ENCODE data around the gene TMEM119.

Gene TMEM119

DNA sequence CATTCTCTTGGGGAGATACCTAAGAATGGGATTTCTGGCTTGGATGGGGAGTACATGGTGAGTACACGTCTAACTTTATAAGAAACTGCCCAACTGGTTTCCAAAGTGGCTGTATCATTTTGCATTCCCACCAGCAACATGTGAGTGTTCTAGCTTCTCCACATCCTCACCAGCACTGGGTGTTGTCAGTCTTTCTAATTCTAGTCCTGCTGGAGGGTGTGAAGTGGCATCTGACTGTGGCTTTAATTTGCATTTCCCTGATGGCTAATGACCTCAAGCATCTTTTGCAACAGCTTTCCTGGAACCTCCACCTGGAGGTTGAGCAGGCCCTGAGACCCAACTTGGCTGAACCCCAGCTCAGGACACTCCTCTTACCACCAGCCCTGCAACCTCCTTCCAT lies 18.0 kb upstream of the TMEM119 start:
- DNase-seq: no peak

- DNase-seq: no peak
Observed at GRCh38 chr12:108614639-108615038, 16.8 kb upstream of the TMEM119 start.

GRCh38 chr12:108614041-108614440 lies 16.2 kb upstream of the TMEM119 start:
- DNase-seq: no peak

GRCh38 chr12:108613548-108613947 lies 15.7 kb upstream of the TMEM119 start:
- no peak for DNase-seq

DNA sequence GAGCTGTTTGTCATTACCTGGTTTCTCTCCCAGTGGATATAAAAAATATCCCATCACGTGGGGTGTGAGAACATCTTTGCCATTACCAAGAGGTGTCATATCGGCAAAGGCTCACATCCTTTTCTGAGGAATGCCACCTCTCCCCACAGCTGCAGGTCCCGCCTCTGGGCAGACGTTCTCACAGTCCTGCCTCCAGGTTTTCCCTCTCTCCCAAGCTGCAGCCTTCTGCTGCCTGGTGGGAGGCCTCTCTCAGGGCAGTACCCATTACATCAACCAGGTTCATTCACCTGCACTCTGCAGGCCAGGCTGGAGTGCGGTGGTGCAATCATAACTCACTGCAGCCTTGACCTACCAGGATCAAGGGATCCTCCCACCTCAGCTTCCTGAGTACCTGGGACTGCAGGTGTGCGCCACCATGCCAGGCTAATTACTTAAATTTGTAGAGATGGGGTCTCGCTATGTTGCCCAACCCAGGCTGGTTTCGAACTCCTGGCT lies 15.0 kb upstream of the TMEM119 start:
- DNase-seq: no peak

DNA sequence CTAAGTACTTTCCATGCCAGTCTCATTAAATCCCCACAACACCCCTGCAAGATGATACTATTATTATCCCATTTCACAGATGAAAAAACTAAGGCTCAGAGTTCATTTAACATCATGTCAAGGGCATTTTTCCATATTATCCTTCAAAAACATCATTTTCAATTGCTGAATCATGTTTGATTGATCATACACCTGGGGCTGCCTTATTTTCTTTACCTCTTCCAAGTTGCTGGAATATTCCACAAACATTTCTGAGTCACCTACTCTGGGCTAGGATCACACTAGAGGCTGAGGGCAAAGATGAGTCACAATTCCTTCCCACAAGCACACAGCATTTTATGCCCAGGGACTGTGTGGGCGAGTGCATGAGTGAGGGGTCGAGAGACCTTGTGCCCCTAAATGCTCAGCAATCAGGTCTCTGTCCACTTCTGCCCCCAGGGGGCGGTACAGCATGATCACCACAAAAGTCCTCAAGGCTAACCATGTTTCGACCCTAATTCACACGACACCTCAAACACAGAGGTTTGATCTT lies 14.1 kb upstream of the TMEM119 start:
- peak; percentile 57 for DNase-seq

- DNase-seq: no peak
Observed at GRCh38 chr12:108610856-108611605, 13.1 kb upstream of the TMEM119 start.

GRCh38 chr12:108610336-108610815 lies 12.5 kb upstream of the TMEM119 start:
- no peak for DNase-seq

- no peak for DNase-seq
Observed at GRCh38 chr12:108609537-108610335, 11.9 kb upstream of the TMEM119 start.

GRCh38 chr12:108608616-108609015 lies 10.7 kb upstream of the TMEM119 start:
- DNase-seq: no peak

DNA sequence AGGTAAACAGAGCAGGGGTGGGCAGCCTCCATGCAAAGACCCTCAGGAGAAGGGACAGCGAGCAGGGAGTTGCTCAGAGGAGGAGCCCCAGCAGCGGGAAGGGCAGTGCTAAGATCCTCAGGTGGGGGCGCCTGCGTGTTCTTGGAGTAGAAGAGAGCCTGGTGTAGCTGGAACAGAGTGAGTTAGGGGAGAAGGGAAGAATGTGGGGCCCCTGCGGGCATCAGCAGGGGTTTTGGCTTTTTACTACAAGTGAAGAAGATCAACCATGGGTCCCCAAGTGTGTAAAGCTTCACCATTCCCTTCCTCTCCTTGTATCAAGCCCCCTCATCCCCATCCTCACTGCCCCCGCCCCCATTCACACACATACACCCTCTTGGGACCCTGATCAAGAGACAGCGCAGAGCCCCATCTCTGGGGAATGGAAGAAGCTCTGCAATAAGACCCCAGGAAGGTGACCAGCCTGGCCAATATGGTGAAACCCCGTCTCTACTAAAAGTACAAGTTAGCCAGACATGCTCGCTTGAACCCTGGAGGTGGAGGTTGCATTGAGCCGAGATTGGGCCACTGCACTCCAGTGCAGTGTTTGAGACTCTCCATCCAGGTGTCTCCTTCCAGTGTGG lies 10.2 kb upstream of the TMEM119 start:
- no peak for DNase-seq

DNA sequence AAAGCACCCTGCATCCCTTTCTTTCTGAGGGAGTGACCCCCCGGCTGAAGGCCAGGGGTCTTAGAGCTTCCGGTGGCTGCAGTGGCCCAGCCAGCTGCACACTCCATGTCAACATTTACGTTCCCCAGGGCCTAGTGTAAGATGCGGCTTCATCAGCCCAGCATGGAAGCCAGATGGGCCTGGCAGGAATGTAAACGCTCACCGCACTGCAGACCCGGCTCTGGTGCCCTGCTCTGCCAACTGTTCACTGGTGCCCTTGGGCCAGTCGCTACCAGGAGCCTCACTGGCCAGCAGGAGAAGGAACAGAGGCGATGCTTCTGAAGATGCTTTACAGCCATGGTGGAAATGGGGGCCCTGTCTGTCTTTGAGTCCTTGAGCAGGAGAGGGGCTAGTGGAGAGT lies 8.6 kb upstream of the TMEM119 start:
- DNase-seq: no peak

DNA sequence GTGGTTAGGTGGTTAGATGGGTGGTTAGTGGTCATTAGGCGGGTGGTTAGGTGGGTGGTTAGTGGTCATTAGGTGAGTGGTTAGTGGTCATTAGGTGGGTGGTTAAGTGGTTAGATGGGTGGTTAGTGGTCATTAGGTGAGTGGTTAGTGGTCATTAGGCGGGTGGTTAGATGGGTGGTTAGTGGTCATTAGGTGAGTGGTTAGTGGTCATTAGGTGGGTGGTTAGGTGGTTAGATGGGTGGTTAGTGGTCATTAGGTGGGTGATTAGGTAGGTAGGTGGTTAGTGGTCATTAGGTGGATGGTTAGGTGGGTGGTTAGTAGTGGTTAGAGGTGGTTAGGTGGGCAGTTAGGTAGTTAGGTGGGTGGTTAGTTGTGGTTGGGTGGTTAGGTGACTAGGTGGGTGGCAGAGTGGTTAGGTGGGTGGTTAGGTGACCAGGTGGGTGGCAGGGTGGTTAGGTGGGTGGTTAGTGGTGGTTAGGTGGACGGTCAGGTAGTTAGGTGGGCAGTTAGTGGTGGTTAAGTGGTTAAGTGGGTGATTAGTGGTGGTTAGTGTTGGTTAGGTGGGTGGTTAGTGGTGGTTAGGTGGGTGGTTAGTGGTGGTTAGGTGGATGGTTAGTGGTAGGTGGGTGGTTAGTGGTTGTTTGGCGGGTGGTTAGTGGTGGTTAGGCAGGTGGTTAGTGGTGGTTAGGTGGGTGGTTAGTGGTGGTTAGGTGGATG lies 8.0 kb upstream of the TMEM119 start:
- DNase-seq: no peak

GRCh38 chr12:108605000-108605689 lies 7.3 kb upstream of the TMEM119 start:
- no peak for DNase-seq

DNA sequence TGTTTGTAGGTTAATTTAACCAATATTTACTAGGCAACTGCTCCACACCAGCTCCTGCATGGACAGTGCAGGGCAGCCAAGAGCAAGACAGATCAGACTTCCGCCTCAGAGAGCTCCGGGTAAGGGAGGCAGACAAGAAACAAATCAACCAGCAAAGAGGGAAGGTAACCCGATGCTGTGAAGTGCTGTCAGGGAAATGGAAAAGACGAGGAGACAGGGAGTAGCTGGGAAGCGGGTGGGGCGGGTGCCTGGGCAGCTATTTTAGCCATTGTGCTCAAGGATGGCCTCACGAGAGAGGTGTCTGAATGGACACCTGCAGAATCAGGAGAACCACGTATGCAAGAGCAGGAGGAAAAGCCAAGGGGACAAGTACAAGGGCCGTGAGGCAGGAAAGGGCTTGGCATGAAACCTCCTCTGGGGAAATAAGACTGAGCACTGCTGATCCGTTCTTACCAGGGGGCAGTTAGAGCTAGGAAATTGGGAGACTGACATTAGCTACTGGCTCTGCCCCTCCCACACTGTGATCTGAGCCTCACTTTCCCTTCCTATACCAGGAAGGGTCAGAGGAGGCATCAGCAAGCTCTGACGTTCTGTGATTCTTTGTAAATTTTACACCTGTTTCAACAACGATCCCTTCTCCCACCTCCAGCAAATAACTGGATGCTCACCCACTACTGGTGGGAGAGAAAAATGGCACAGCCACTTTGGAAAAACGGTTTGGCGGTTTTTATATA lies 6.5 kb upstream of the TMEM119 start:
- DNase-seq: no peak

DNA sequence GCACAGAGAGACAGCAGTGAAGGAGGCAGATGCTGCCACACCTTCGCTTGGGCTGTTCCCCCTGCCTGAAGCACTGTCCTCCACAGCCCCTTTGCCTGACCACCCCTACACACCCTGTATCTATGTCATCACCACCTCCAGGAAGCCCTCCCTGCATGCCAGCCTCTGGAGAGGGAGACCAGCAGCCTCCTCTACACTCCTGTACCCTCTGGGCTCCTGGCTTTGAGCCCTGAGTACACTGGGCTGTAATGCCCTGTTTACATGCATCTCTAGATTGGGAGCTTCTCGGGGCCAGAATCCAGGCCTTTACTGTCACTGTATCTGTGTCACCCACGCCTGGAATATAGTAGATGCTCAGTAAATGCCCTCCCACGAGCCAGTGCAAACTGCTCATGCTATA lies 5.9 kb upstream of the TMEM119 start:
- DNase-seq: no peak

DNA sequence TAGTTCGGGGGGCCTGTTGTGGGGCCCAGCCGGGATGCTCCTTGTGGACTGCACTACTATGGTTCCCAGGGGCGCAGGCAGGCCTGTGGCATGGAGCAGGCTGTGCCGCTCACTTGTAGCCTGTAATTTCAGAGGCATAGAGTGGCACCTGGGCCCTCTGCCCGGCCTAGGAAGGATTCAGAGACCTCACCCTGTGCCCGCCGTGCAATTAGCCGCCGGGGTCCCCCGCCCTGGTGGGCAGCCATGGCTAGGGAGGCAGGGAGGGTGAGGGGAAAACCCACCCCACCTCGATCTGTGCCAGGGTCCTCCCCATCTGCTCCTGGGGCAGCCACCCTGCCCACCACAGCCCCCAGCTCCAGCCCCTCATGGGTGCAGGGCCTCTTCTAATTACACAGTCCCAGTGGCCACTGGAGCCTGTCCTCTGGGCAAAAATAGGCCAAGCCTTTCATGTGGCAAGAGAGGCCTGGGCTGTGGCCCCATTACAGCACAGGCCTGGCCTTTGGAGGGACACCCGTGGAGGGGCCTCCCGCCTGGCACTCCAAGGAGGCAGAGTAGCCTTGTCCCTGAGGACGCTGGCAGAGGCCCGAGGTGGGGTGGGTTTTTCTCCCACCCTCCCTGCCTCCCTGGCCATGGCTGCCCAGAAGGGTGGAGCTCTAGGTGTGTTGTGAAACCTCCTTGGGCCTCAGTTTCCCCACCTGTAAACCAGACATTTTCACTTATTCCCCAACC lies 5.3 kb upstream of the TMEM119 start:
- no peak for DNase-seq

GRCh38 chr12:108602209-108602705 lies 4.4 kb upstream of the TMEM119 start:
- DNase-seq: no peak

DNA sequence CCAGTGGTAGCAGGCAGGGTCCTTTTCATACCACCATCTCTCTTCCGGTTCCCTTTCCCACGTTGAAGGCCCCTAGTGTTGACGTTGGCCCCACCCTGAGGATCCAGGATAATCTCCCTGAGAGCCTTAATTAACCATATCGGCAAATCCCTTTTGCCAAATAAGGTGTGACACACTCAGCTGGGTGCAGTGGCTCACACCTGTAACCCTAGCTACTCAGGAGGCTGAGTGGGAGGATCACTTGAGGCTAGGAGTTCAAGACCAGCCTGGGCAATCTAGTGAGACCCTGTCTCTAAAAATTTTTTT lies 2.8 kb upstream of the TMEM119 start:
- no peak for DNase-seq

- DNase-seq: no peak
Observed at GRCh38 chr12:108599948-108600701, 2.2 kb upstream of the TMEM119 start.
